HEK293T (cell line): Measurements from ENCODE around the gene DGKQ.

Source experiments
- CTCF ChIA-PET: fragments of 350-600 bp; formaldehyde crosslinking; extraction: SDS; loops from one replicate; lab custom pipeline; 2021; ENCODE audit warnings: antibody characterized with exemption, inconsistent platforms; lab: Yijun Ruan, JAX
- POLR2A ChIA-PET: fragments of 350-600 bp; formaldehyde crosslinking; extraction: SDS; loops from one replicate; lab custom pipeline; 2020; ENCODE audit warnings: antibody characterized with exemption, inconsistent platforms; lab: Yijun Ruan, JAX
- DNase-seq: peaks from one replicate; pipeline ENCODE4 v3.0.0; 2012; ENCODE audit warnings: mixed read lengths; ENCODE audit errors: extremely low spot score
- ARNT ChIP-seq: fragments of 450-650 bp; IDR thresholded peaks from 2 replicates; pipeline ENCODE4 v1.6.1; 2017; ENCODE audit warnings: mild to moderate bottlenecking
- BHLHE40 ChIP-seq: fragments of 450-650 bp; IDR thresholded peaks from 2 replicates; pipeline ENCODE4 v1.6.1; 2016; ENCODE audit warnings: mild to moderate bottlenecking, moderate library complexity, borderline replicate concordance
- CTBP1 ChIP-seq: fragments of 450-650 bp; IDR thresholded peaks from 2 replicates; pipeline ENCODE4 v1.6.1; 2016; ENCODE audit warnings: borderline replicate concordance
- ELF4 ChIP-seq: fragments of 450-650 bp; IDR thresholded peaks from 2 replicates; pipeline ENCODE4 v1.6.1; 2017; ENCODE audit warnings: antibody characterized with exemption
- FOXA1 ChIP-seq: fragments of 450-650 bp; IDR thresholded peaks from 2 replicates; pipeline ENCODE4 v1.6.1; 2016; ENCODE audit warnings: mild to moderate bottlenecking
- FOXK2 ChIP-seq: fragments of 450-650 bp; IDR thresholded peaks from 2 replicates; pipeline ENCODE4 v1.6.1; 2016; ENCODE audit warnings: mild to moderate bottlenecking
- FOXM1 ChIP-seq: fragments of 450-650 bp; IDR thresholded peaks from 2 replicates; pipeline ENCODE4 v1.6.1; 2017; ENCODE audit warnings: mild to moderate bottlenecking, borderline replicate concordance
- HDGF ChIP-seq: fragments of 450-650 bp; IDR thresholded peaks from 2 replicates; pipeline ENCODE4 v1.6.1; 2017; ENCODE audit warnings: antibody characterized with exemption, borderline replicate concordance
- L3MBTL2 ChIP-seq: fragments of 450-650 bp; conservative IDR thresholded peaks from 2 replicates; pipeline ENCODE4 v1.6.1; 2016; ENCODE audit warnings: mild to moderate bottlenecking
- LEF1 ChIP-seq: fragments of 450-650 bp; IDR thresholded peaks from 2 replicates; pipeline ENCODE4 v1.6.1; 2017; ENCODE audit warnings: mild to moderate bottlenecking, borderline replicate concordance
- NFRKB ChIP-seq: fragments of 450-650 bp; IDR thresholded peaks from 2 replicates; pipeline ENCODE4 v1.6.1; 2016; ENCODE audit warnings: mild to moderate bottlenecking, moderate library complexity
- SP1 ChIP-seq: fragments of 450-650 bp; IDR thresholded peaks from 2 replicates; pipeline ENCODE4 v1.6.1; 2017
- SUZ12 ChIP-seq: fragments of 450-650 bp; IDR thresholded peaks from 2 replicates; pipeline ENCODE4 v1.6.1; 2016; ENCODE audit warnings: mild to moderate bottlenecking
- TARDBP ChIP-seq: fragments of 450-650 bp; IDR thresholded peaks from 2 replicates; pipeline ENCODE4 v1.6.1; 2016
- ZNF384 ChIP-seq: fragments of 450-650 bp; IDR thresholded peaks from 2 replicates; pipeline ENCODE4 v1.6.1; 2016
- TF ChIP-seq, protein P1 (sequence below): fragments of 450-650 bp; IDR thresholded peaks from 2 replicates; pipeline ENCODE4 v1.6.1; 2016

DGKQ gene

DNA sequence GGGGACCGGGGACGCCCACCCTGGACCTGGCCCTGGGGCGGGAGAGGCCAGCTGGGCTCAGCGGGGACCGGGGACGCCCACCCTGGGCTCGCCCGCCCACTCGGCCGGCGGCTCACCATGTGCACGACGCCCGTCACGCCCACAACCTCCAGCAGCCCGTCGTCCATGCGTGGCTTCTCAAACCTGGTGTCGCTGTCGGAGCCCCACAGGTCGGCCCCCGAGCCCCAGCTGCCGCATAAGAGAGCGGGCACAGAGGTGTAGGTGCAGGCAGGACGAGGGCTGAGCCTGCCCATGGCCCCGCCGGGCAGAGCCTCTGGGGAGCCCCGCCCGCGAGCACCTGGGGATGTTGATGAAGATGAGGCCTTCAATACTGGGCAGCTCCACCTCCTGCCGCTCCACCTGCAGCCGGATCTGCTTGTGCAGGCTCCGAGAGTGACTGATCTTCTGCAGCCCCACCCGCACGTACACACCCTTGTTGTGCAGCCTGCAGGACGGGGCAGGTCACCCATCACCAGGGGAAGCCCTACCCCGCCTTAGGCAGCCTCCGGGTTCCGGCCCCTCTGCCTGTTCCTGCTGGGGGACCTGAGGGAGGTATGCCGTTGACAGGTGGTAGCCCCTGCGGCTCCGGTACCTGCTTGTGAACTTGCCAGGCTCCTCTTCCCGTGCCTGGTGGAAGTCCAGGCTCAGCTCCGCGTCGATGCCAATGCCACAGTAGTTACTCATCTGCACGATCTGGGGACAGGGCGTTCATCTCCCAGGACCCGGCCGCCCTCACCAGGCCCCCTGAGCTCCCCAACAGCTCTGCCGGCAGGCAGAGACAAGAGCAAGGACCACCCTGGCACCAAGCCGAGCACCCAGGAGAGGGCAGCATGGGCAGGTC is 11.8 kb downstream of the DGKQ start:
- POLR2A ChIA-PET = no interaction called here
- TF ChIP-seq SP1 (no peak), L3MBTL2 (no peak), TARDBP (no peak), SUZ12 (no peak), ELF4 (no peak), FOXM1 (no peak), BHLHE40 (no peak), HDGF (no peak), ARNT (no peak), ZNF384 (no peak), CTBP1 (no peak), LEF1 (no peak), NFRKB (no peak), FOXK2 (no peak), FOXA1 (no peak)
- TF ChIP-seq, protein P1, sequence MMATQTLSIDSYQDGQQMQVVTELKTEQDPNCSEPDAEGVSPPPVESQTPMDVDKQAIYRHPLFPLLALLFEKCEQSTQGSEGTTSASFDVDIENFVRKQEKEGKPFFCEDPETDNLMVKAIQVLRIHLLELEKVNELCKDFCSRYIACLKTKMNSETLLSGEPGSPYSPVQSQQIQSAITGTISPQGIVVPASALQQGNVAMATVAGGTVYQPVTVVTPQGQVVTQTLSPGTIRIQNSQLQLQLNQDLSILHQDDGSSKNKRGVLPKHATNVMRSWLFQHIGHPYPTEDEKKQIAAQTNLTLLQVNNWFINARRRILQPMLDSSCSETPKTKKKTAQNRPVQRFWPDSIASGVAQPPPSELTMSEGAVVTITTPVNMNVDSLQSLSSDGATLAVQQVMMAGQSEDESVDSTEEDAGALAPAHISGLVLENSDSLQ = no peak
- CTCF ChIA-PET = no interaction called here
- DNase-seq = no peak

DNA sequence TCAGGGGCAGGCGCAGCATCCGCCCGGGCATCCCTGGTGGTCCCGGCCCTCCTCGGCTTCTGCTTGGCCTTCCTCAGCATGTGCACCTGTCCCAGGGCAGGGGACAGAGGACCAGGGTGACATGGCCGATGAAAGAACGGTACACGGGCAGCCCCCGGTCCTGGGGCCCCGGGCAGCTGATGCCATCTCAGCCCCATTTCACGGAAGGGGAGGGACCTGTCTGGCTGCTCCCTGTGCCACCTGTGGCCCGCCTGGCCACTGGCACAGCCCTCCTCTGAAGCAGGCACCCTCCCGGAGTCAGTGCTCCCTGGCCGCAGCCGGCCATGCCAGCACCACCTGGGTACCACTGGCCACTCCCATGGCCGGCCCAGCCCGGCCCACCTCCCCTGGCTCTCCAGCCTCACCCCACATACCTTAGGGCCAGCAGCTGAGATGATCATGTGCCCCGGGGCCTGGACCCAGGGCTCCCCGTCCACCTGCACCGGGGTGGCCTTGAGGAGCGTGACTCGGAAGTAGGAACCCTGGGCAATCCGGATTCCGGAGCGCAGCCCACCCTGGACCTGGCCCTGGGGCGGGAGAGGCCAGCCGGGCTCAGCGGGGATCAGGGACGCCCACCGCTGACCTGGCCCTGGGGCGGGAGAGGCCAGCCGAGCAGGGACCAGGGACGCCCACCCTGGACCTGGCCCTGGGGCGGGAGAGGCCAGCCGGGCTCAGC is 12.6 kb downstream of the DGKQ start:
- TF ChIP-seq SUZ12 (no peak), BHLHE40 (no peak)
- POLR2A ChIA-PET = no interaction called here
- CTCF ChIA-PET = no interaction called here
- no peak for DNase-seq

DNA sequence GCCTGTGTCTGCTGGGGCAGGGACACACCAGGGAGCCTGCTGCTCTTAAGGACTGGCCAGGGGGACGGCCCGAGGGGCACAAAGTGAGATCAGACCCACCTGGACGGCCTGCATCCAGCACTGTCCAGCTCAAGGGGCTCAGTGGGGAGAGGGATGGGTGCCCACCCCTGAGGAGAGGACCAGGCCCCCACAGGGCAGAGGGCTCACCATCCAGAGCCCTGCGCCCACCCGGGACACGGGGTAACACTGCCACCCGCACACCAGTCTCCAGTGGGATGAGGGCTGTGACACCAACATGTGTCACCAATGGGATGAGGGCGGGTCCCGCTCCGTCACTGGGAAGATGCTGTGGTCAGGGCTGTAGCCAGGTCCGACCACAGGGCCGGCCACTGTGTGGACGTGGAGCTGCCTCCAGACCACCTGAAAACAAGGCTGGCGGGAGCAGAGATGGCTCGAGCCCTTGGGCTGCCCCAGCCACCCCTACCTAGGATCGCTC is 13.2 kb downstream of the DGKQ start:
- ChIA-PET POLR2A (interaction anchor here (1.3 kb wide), 1 partner anchor 27 kb away, joined by 4 read pairs; the partner anchor contains the start of gene IDUA), CTCF (no interaction called here)
- no peak for TF ChIP-seq LEF1
- TF ChIP-seq SUZ12 = no peak
- TF ChIP-seq FOXM1 = no peak
- TF ChIP-seq BHLHE40 = no peak
- TF ChIP-seq ARNT = no peak
- TF ChIP-seq L3MBTL2 = no peak
- TF ChIP-seq ZNF384 = no peak
- no peak for TF ChIP-seq SP1
- no peak for TF ChIP-seq FOXK2
- no peak for TF ChIP-seq FOXA1
- TF ChIP-seq, protein P1 = no peak
- TF ChIP-seq NFRKB = no peak
- no peak for TF ChIP-seq HDGF
- no peak for TF ChIP-seq CTBP1
- TF ChIP-seq ELF4 = no peak
- no peak for TF ChIP-seq TARDBP
- DNase-seq = no peak

DNA sequence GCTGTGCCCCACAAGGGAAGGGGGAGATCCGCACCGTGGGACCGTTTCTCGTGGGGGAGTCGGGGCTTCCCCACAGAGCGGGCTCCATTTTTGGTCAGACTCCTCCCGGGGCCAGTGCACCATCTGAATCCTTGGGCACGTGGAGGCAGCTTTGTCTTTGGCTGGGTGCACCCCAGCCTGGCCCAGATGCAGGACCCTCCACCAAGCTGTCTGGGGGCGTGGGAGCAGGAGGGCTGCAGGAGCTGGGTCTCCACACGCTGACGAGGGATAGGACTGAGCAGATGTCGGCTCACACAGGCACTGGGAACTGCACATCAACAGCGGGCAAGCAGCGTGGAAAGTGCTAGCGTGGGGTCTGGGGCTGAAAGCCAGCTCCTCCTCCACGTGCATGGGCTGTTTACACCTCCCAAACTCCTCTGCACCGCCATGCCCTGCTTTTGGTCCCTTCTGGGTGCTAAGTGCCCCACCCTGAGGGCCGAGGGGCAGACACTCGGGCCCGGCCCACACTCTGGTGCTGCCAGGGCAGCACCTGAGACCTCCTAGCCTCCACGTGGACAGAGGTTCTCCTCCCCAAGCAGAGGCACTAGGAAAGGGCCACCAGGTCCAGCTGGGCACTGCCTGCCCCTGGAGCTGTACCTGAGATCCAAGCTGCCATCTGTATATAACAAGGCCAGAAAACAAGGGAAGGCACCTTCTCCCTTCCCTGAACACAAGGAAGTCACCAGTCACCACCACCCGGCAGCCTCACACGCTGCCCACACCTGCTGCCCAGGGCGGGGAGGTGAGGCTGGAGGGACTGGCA is 13.8 kb downstream of the DGKQ start:
- POLR2A ChIA-PET = interaction anchor here (1.3 kb wide), 1 partner anchor 28 kb away, joined by 4 read pairs; the partner anchor contains the start of gene IDUA
- TF ChIP-seq TARDBP (no peak), ELF4 (no peak)
- no peak for DNase-seq
- CTCF ChIA-PET = no interaction called here

DNA sequence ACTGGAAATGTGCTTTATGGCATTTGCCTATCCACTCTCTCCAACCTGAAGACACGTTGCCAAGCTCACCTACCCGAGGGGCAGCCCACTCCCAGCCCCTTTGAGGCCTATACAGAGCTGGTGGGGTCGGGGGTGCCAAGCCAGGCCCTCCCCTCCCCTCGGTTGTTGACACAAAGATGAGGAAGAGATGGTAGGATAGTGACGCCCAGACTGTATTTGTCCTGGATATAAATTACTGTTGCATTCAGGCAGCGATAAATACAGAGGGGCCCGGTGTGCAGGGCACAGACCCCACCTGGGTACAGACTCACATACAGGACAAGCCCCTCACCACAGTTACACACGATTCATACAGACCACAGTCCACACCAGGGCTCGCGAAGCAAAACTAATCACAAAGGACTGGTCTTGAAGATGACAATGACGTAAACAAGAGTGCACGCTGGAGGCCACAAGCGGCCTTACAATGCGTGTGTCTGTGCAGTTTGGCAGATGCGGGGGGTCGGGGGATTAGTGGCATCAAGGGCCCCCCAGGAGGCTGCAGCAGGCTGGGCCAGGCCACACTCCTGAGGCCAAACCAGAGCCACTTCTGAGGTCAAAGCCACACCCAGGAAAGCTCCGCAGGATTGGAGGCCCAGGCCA is 14.6 kb downstream of the DGKQ start:
- no peak for DNase-seq
- no peak for TF ChIP-seq FOXK2
- TF ChIP-seq FOXM1 = no peak
- TF ChIP-seq L3MBTL2 = no peak
- no peak for TF ChIP-seq HDGF
- no peak for TF ChIP-seq SP1
- TF ChIP-seq NFRKB = no peak
- TF ChIP-seq CTBP1 = no peak
- no peak for TF ChIP-seq FOXA1
- TF ChIP-seq, protein P1 = no peak
- no peak for TF ChIP-seq SUZ12
- no peak for TF ChIP-seq TARDBP
- no peak for TF ChIP-seq ZNF384
- no peak for TF ChIP-seq LEF1
- TF ChIP-seq ARNT = no peak
- TF ChIP-seq BHLHE40 = no peak
- no peak for TF ChIP-seq ELF4
- POLR2A ChIA-PET = interaction anchor here (1.3 kb wide), 1 partner anchor 28 kb away, joined by 4 read pairs; the partner anchor contains the start of gene IDUA
- CTCF ChIA-PET = no interaction called here
